Astrocyte of the cerebellum (primary cell): ENCODE data around the gene MYO16.
A peak's percentile ranks its signal among the peaks of the same experiment; 100 is the strongest.

Source experiments
- DNase-seq: peaks from one replicate; pipeline ENCODE4 v3.0.0-alpha.2; 2011; ENCODE audit warnings: low read depth
- H3K4me3 ChIP-seq: 2 replicates; pipeline ENCODE4 v1.5.1; 2011; ENCODE audit warnings: mild to moderate bottlenecking, low read depth, low read length, moderate library complexity
- in situ Hi-C: cut with HindIII; loops from 2 replicates; pipeline ENCODE4 v1.10.0; 2017; ENCODE audit warnings: low sequenced_read_pairs
- TF ChIP-seq, protein P1 (sequence below): IDR thresholded peaks from 2 replicates; pipeline ENCODE4 v1.5.1; 2012; ENCODE audit warnings: low read length, low read depth, moderate library complexity, mild to moderate bottlenecking; ENCODE audit errors: missing control alignments

Gene MYO16

DNA sequence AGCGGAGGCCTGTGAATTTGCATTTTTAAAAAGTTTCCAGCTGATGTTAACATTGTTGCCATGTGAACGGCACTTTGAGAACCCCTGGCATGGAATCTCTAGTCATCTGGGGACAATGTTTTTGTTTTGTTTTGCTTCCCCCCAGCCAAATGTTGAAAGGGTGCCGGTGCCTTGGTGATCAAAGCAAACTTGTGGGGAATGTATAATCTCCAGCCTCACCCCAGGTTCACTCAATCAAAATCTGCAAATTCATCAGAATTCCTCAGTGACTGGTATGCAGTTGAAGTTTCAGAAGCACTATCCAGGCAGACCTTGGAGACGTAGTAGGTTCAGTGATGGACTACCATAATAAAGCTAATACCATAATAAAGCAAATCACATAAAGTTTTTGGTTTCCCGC, 428.7 kb downstream of the MYO16 start:
- in situ Hi-C loops, result no loop called here

DNA sequence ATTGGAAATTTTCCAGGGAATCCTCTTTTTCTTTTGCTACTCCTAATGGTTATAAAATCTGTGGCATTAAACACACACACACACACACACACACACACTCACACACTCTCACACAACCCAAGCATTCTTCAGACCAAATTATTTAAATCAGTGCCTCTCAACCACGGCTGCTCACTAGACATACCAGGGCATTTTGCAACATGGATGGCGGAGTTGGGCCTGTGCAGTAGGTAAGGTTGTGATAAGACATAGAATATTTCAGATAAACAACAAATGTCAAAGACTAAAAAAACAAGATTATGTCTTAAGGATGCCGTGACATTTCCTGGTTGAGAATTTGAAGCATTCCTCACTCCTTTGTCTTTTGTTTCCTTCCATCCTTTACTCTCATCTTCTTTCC, 443.1 kb downstream of the MYO16 start:
- no peak for DNase-seq
- TF ChIP-seq, protein P1, sequence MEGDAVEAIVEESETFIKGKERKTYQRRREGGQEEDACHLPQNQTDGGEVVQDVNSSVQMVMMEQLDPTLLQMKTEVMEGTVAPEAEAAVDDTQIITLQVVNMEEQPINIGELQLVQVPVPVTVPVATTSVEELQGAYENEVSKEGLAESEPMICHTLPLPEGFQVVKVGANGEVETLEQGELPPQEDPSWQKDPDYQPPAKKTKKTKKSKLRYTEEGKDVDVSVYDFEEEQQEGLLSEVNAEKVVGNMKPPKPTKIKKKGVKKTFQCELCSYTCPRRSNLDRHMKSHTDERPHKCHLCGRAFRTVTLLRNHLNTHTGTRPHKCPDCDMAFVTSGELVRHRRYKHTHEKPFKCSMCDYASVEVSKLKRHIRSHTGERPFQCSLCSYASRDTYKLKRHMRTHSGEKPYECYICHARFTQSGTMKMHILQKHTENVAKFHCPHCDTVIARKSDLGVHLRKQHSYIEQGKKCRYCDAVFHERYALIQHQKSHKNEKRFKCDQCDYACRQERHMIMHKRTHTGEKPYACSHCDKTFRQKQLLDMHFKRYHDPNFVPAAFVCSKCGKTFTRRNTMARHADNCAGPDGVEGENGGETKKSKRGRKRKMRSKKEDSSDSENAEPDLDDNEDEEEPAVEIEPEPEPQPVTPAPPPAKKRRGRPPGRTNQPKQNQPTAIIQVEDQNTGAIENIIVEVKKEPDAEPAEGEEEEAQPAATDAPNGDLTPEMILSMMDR, result no peak
- in situ Hi-C loops, result no loop called here
- no peak overlapping the region for H3K4me3 ChIP-seq

More for the DNA sequence above, 428.7 kb downstream of the MYO16 start:
- TF ChIP-seq, protein P1, result no peak
- peak; percentile 8 for DNase-seq
- no peak overlapping the region for H3K4me3 ChIP-seq

DNA sequence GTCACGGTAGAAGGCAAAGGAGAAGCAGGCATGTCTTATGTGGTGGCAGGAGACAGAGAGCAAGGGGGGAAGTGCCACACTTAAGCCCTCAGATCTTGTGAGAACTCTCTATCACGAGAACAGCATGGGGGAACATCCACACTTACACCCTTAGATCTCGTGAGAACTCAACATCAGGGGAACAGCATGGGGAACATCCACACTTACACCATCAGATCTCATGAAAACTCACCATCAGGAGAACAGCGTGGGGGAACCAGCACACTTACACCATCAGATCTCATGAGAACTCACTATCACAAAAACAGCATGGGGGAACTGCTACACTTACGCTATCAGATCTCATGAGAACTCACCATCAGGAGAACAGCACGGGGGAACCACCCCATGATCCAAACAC, 445.0 kb downstream of the MYO16 start:
- no peak overlapping the region for H3K4me3 ChIP-seq
- DNase-seq, result no peak
- TF ChIP-seq, protein P1, result no peak
- in situ Hi-C loops, result no loop called here

DNA sequence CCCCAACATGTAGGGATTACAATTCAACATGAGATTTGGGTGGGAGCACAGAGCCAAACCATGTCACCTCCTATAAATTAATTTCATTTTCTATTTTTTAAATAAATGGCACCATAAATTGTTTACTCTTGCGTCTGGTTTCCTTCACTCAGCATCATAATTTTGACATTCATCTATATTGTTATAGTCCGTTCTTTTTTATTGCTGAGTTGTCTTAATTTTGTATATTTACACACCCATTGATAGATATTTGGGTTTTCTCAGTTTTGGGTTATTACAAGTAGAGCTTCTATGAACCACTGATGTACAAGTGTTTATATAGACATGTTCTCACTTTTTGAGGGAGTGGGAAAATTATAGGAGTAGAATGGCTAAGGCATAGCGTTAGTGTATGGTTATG, 445.4 kb downstream of the MYO16 start:
- in situ Hi-C loops, result no loop called here
- TF ChIP-seq, protein P1, result no peak

DNA sequence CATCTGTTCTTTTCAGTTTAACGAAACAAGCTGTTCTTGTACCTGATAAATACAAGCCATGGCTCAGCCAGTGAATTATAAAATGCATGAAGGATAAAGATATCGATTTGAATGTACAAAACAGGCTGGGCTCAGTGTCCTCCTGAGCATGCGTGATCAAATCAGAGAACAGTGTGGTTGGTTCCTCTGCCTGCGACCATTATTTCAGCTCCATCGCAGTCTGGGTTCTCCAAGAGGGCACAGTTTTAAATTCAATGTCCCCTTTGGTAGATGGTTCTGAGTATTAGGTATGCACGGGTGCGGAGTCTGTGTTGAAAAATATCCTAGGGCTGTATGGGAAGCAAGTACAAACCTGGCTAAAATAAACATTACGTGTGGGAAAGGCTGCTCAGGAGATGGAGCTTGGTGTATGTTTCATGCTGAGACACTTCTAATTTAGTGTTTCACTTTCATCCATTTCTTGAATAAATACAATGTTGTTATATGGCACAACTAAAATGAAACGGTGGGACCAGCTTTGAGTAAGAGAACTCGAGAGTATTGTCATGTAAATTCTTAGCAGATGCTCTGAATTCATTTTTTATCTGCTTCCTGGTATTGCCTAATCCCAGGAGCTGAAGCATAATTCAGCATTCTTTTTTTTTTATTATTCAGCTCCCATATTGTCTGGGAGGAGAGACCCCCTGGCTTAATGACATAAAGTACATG, 458.7 kb downstream of the MYO16 start:
- H3K4me3 ChIP-seq, result no peak overlapping the region
- no peak for DNase-seq
- in situ Hi-C loops, result no loop called here
- TF ChIP-seq, protein P1, result no peak

More for the DNA sequence above, 445.4 kb downstream of the MYO16 start:
- DNase-seq, result no peak
- no peak overlapping the region for H3K4me3 ChIP-seq

DNA sequence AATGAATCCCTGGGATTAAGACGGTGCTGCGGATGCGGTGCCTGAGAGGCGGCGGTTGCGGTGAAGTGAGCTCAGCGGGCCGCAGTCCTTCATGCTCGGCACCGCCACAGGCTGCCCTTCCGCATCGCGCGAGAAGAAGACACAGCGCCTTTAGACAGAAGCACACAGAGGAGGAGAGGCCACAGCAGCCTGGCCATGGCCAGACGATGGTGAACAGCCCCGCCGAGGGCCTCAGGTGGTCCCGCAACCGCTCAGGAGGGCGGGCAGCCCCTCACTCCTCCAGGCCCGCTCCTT, 459.2 kb downstream of the MYO16 start:
- DNase-seq, result no peak
- in situ Hi-C loops, result no loop called here
- TF ChIP-seq, protein P1, result no peak
- no peak overlapping the region for H3K4me3 ChIP-seq
